Stimulated activated CD4-positive, alpha-beta T cell treated with anti-CD3 and anti-CD28 coated beads, Interleukin-4, amount 100 ng/mL, for 24 hours (primary cell): ENCODE measurements around the gene PCDHGB4.
A peak's percentile ranks its signal among the peaks of the same experiment; 100 is the strongest.
"Not testable (repeated sequence)": the region's sequence is repeated elsewhere in the genome, so short reads cannot be mapped to it uniquely, and the experiment has no call there.

Experiments used
- DNase-seq: peaks from one replicate; pipeline ENCODE4 v3.0.0-alpha.2; 2020

PCDHGB4 gene

GRCh38 chr5:141369994-141370848, 17.3 kb upstream of the PCDHGB4 start, which contains the start of gene PCDHGB3:
Gene PCDHGB3, plus strand, starts transcription at chr5:141370242. Its CDS starts 153 bp downstream, at chr5:141370395.
- no peak for DNase-seq

GRCh38 chr5:141371572-141372475, 15.7 kb upstream of the PCDHGB4 start:
- no peak for DNase-seq

GRCh38 chr5:141373673-141374317, 13.7 kb upstream of the PCDHGB4 start, which contains the start of gene PCDHGA6:
Gene PCDHGA6, plus strand, starts transcription at chr5:141373891. Its CDS starts 193 bp downstream, at chr5:141374084.
- no peak for DNase-seq

GRCh38 chr5:141374627-141375026, 12.9 kb upstream of the PCDHGB4 start:
- no peak for DNase-seq

GRCh38 chr5:141375444-141376155, 11.9 kb upstream of the PCDHGB4 start:
- not testable (repeated sequence) for DNase-seq

GRCh38 chr5:141382469-141383294, 4.8 kb upstream of the PCDHGB4 start, which contains the start of gene PCDHGA7:
Gene PCDHGA7, plus strand, starts transcription at chr5:141382742. Its CDS starts 158 bp downstream, at chr5:141382900.
- DNase-seq = no peak

- no peak for DNase-seq
Observed at GRCh38 chr5:141383345-141383744, 4.2 kb upstream of the PCDHGB4 start.

GRCh38 chr5:141384471-141385267, 2.8 kb upstream of the PCDHGB4 start:
- no peak for DNase-seq

- DNase-seq = no peak
Observed at GRCh38 chr5:141388661-141389060, 1.2 kb downstream of the PCDHGB4 start.

- DNase-seq = no peak
Observed at GRCh38 chr5:141389153-141390042, 1.9 kb downstream of the PCDHGB4 start.

GRCh38 chr5:141392429-141393198, 5.1 kb downstream of the PCDHGB4 start, which contains the start of gene PCDHGA8:
Gene PCDHGA8, plus strand, starts transcription at chr5:141392633. Its CDS starts 181 bp downstream, at chr5:141392814.
- DNase-seq = no peak

GRCh38 chr5:141393267-141393666, 5.8 kb downstream of the PCDHGB4 start:
- no peak for DNase-seq

GRCh38 chr5:141394401-141395187, 7.1 kb downstream of the PCDHGB4 start:
- not testable (repeated sequence) for DNase-seq

GRCh38 chr5:141397756-141398551, 10.5 kb downstream of the PCDHGB4 start, which contains the start of gene PCDHGB5:
Gene PCDHGB5, plus strand, starts transcription at chr5:141397947. Its CDS starts 181 bp downstream, at chr5:141398128.
- DNase-seq = peak; percentile 26

- no peak for DNase-seq
Observed at GRCh38 chr5:141398608-141399007, 11.1 kb downstream of the PCDHGB4 start.

- no peak for DNase-seq
Observed at GRCh38 chr5:141399555-141400258, 12.2 kb downstream of the PCDHGB4 start.
